ENCODE results near the gene KDSR. TPM values are rescaled to one million over a fixed set of nuclear protein-coding genes. Genes with fewer than 3 reads are reported as not detected.

The KDSR gene
- 17.1 and 20.8 TPM in 2 replicates for total RNA-seq (2014; rRNA removed; shearing (Covaris generic))

DNA sequence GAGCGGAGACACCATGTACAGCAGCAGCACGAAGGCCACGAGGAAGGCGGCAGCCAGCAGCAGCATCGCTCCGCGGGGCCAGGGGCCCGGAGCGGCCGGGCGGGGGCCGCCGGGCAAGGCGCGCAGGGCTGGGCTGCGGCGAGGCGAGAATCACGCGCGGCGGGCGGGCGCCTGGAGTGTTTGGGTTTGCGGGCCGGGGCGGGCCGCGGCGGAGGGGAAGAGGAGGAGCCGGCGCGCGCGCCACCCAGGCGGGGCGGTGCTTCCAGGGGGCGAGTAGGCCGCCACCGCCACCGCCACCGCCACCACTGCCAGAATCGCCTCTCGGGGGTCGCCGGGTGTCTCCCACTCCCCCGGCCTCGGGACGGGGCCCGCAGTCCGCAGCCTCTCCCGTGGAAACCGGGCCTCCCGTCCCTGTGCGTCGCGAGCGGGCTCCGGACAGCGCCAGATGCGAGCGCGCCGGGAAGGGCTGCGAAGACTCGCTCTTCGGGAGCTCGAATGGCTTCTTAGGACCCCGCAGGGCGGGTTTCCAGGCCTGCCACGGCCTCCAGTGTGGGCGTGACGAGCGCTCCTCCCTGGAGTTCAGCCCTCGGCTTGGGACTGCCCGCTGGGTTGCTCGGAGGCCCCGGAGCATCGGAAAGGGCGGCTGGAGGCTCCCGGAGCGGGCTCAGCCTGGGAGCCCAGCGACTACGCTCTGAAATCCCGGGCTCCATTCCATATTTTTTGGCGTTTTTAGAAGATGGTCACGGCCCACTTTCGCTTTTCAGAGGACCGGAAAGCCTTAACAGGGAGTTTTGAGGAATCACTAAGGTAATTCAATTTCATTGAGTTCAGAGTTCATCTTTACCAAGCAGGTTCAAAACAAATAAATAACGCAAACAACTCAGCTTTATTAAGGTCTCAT lies at the start of gene KDSR:
Gene KDSR, minus strand, starts transcription at position 154 of the 901 bp plus-strand sequence. Its CDS starts 88 bp downstream, at position 66.
- peak; percentile 98 for DNase-seq (ENCODE audit: low read depth)

GRCh38 chr18:63412953-63413352 lies 45.9 kb upstream of the KDSR start:
- DNase-seq (ENCODE audit: low read depth): no peak

DNA sequence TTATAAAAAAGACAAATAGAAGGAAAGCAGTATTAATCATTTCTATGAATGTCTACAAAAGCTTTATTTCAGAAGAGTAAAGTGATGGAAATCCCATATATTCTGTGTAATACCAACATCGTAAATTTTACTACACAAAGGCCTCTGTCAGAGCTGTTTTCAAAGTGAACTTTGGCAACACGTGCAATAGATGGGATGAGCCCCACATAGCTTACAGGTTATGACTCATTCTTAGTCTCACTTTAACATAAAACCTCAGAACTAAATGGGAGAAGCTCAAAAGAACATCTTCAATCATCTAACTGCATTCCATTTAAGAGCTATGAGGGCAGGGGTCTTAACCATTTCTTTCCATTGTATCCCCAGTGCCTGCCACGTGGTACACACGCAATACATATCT lies 43.8 kb upstream of the KDSR start:
- DNase-seq (ENCODE audit: low read depth): peak; percentile 66

DNA sequence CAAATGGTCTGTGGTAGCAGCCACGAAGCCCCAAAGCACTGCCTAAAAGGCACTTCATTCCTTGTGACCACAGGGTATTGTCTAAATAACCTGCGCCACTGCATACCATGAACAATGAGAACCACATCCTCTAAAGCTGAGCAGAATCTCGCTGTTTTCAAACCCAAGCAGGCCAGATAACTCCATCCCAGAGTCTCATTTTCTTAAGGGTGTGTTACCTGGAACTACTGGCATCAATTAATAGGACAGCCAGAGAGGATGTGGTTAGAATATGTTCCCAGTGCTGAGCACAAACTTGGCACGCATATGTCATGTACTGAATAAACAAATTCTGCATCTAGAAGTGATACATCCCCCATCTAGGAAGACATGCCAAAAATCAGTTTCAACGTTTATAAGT lies 42.3 kb upstream of the KDSR start:
- DNase-seq (ENCODE audit: low read depth): peak; percentile 15

DNA sequence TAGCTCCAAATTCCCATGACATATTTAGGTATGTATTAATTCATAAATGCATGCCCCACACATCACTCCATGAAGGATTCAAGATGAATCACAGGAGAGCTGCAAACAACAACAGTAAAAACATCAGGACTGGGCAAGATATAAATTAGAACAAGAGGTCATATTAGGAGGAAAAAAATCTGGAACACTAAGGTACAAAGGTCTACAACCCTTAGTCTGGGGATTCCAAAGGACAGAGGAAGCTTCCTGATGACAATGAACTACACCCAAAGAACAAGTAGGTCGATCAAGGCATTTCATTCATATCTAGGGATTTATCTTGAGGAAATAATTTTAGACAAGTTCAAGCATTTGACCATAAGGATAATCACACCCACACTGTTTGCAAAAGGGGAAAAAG lies 40.7 kb upstream of the KDSR start:
- no peak for DNase-seq (ENCODE audit: low read depth)

GRCh38 chr18:63405986-63406385 lies 39.0 kb upstream of the KDSR start:
- DNase-seq (ENCODE audit: low read depth): no peak

GRCh38 chr18:63402246-63403162 lies 35.5 kb upstream of the KDSR start:
- DNase-seq (ENCODE audit: low read depth): no peak

GRCh38 chr18:63399300-63399699 lies 32.3 kb upstream of the KDSR start:
- no peak for DNase-seq (ENCODE audit: low read depth)

- no peak for DNase-seq (ENCODE audit: low read depth)
These were observed 30.3 kb upstream of the KDSR start for GRCh38 chr18:63397349-63397748.

DNA sequence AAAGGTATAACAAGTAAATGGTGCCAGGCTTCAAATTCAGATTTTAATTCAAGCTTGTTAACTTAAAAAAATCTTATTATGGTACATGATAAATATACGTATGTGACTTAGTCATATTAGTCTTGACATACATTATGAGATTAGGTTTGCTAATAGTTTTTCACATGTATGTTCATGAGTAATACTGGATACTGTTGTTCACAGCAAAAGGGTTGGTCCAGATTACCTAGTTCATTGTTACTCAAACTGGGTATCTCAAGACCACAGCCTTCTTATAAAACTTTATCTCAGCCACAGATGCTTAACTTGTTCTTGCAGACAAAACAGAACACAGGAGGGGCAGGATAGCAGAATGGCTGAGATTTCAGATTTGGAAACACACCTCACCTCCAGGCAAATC lies 28.5 kb upstream of the KDSR start:
- DNase-seq (ENCODE audit: low read depth): no peak

GRCh38 chr18:63394954-63395353 lies 27.9 kb upstream of the KDSR start:
- DNase-seq (ENCODE audit: low read depth): no peak

DNA sequence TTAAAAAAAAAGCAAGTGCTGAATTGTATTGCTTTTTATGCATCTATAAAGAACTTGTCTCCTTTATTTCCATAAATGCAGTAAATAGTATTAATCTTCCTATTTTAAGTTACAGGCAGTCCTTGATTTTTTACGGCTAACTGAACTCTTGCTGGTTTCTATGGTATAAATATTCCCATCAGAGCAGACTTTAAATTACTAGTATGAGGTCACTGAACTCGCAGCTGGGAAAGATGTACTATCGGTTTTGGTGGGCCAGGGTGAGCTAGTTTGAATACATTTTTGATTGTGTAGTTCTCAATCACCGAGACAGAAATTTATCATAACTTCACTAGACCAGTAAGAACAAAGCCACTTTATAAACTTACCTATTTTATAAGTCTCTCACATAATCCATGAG lies 20.9 kb upstream of the KDSR start:
- no peak for DNase-seq (ENCODE audit: low read depth)

GRCh38 chr18:63382843-63383242 lies 15.8 kb upstream of the KDSR start:
- no peak for DNase-seq (ENCODE audit: low read depth)

GRCh38 chr18:63379639-63379962 lies 12.6 kb upstream of the KDSR start:
- no peak for DNase-seq (ENCODE audit: low read depth)

DNA sequence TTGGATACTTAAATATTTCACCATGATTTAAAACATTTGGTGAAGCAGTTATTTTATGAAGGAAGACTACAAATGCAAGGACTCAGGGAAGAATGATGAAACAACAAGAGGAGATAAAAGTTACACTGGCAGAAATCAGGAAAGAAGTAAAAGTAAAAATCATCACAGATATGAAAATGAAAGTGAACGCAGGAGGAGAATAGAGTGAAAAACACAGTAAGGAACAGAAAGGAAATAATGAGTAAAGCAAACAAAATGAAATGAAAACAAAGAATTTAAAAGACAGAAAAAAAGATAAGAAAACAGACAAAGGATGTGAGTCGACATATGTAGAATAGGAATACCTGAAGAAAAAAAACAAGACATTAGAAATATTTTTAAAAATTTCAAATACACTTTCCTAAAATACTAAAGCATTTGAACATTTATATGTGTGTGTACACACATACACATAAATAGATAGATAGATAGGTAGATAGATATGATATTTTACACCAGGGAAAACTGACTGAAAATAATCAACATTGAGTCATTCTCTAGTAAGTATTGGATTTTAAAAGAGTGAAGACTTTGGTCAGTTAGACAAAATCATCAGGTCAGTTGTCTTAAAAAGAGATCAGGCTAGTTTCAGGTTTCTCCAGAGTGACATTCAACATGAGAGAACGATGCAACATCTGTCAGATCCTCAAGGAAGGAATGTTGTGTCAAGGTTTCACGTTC lies 12.1 kb upstream of the KDSR start:
- DNase-seq (ENCODE audit: low read depth): no peak

GRCh38 chr18:63377275-63377980 lies 10.4 kb upstream of the KDSR start:
- no peak for DNase-seq (ENCODE audit: low read depth)

DNA sequence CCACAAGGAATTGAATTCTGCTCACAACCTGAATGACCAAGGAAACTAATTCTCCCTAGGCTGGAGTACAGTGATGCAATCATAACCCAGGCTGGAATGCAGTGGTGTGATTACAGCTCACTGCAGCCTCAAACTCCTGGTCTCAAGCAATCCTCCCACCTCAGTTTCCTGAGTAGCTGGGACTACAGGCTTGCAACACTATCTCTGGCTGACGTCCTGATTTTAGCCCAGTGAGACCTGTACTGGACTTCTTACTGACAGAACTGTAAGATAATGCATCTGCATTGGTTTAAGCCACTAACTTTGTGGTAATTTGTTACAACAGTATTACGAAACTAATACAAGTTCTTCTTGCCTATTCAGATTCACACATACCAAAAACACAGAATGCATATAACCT lies 9.5 kb upstream of the KDSR start:
- no peak for DNase-seq (ENCODE audit: low read depth)

- DNase-seq (ENCODE audit: low read depth): no peak
These were observed 7.5 kb upstream of the KDSR start for GRCh38 chr18:63374540-63374939.

- no peak for DNase-seq (ENCODE audit: low read depth)
These were observed 6.2 kb upstream of the KDSR start for GRCh38 chr18:63373161-63373560.

DNA sequence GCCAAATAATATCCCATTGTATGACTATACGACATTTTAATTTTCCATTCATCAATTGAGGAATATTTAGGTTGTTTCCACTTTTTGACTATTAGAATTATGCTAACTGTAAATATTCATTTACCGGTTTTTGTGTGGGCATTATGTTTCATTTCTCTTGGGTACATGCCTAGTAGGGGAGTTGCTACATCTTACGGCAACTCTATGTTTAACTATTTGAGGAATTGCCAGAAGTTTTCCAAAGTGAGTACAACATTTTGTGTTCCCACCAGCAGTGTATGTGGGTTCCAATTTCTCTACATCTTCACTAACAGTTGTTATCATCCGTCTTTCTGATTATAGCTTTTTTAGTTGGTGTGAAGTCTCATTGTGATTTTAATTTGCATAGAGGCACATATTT lies 1.6 kb upstream of the KDSR start:
- no peak for DNase-seq (ENCODE audit: low read depth)
